ENCODE results near the gene DNAH1.
"Not testable (repeated sequence)": the region's sequence is repeated elsewhere in the genome, so short reads cannot be mapped to it uniquely, and the experiment has no call there.

Gene DNAH1

DNA sequence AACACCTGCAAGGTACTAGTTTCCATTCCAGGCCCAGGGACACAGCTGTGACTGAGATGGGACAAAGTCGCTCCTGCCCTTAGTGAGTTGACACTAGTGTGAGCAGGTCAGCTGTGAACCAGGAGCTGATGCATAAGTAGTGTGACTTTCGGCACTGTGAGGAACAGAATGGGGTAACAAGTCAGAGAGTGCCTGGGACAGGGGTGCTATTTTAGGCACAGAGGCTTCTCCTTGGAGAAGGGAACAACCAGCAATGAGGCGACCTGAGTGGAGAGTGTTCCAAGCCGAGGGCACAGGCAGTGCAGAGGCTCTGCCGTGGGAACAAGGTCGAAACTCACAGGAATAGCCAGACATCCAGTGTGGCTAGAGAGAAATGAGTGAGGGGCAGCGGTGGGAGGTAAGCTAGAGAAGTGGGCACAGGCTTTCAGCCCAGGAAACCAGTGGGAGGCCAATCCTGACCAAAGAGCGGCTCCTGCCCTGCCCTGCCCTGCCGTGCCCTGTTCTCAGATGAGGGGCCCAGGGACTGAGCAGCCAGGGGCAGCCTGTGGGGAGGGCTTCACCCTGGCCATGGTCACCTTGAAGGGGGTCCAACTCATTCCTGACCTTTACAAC is 14.2 kb downstream of the DNAH1 start:
- Mint-ChIP-seq H3K4me3 (no peak overlapping the region), H3K36me3 (ENCODE audit: low read depth) (no peaks in the 10 kb centered on the region), H3K27me3 (no peaks in the 10 kb centered on the region), H3K27ac (no peak overlapping the region), H3K4me1 (no peaks in the 10 kb centered on the region), H3K9me3 (no peaks in the 10 kb centered on the region)
- DNase-seq (no peak), ATAC-seq (no peak)

DNA sequence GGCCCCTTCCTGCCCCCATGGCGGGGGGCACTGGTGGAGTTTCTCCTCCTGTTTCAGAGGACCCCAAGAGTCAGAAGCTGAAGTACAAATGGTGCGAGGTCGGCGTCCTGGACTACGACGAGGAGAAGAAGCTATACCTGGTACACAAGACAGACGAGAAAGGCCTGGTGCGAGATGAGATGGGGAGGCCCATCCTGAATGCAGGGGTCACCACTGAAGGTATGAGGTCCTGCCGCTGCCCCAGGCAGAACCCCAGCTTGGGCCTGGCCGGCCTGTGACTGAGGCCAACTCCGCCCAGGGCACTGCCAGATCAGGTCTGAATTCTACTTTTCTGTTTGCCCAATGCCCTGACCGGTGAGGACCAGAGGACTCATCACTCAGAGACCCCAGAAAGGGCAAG is 15.0 kb downstream of the DNAH1 start:
- no peak for DNase-seq
- Mint-ChIP-seq H3K4me1 (no peaks in the 10 kb centered on the region), H3K27me3 (no peaks in the 10 kb centered on the region), H3K27ac (no peak overlapping the region), H3K36me3 (ENCODE audit: low read depth) (no peaks in the 10 kb centered on the region), H3K4me3 (no peak overlapping the region), H3K9me3 (no peaks in the 10 kb centered on the region)
- no peak for ATAC-seq

DNA sequence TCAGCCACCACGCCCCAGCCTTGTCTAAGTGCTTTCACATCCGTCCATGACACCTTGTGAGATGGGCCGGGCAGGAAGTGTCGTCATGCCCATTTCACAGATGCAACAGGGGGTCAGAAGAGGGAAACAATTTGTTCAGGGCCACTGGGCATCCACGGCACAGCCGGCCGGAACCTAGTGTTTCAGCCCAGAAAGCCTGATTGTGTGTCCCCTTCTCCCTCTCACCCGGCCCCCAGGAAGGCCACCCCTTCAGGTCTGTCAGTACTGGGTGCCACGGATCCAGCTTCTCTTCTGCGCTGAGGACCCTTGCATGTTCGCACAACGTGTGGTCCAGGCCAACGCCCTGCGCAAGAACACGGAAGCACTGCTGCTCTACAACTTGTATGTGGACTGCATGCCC is 15.8 kb downstream of the DNAH1 start:
- no peaks in the 10 kb centered on the region for H3K27me3 Mint-ChIP-seq
- H3K4me3 Mint-ChIP-seq = no peak overlapping the region
- ATAC-seq (no peak), DNase-seq (no peak)
- no peak overlapping the region for H3K27ac Mint-ChIP-seq
- no peaks in the 10 kb centered on the region for H3K4me1 Mint-ChIP-seq
- H3K36me3 Mint-ChIP-seq (ENCODE audit: low read depth) = no peaks in the 10 kb centered on the region
- H3K9me3 Mint-ChIP-seq = no peaks in the 10 kb centered on the region

DNA sequence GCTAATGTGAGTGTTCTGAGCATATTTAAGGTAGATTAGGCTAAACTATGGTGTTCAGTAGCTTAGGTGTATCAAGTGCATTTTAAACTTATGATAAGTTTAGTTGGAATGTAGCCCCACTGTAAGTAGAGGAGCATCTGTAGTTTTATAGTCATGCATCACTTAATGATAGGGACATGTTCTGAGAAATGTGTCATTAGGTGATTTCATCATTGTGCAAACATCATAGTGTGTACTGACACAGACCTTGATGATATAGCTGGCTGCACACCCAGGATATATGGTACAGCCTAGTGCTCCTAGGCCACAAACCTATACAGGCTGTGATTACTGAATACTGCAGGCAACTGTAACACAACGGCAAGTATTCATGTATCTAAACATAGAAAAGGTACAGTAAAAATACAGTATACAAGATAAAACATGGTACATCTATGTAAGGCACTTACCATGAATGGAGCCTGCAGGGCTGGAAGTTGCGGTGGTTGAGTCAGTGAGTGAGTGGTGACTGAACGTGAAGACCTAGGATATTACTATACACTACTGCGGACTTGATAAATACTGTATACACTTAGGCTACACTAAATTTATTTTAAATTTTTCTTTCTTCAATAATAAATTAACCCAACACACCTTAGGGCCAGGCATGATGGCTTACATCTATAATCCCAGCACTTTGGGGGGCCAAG is 17.9 kb downstream of the DNAH1 start:
- DNase-seq (no peak), ATAC-seq (no peak)
- no peak overlapping the region for H3K4me3 Mint-ChIP-seq
- no peaks in the 10 kb centered on the region for H3K27me3 Mint-ChIP-seq
- H3K9me3 Mint-ChIP-seq = no peaks in the 10 kb centered on the region
- H3K36me3 Mint-ChIP-seq (ENCODE audit: low read depth) = no peaks in the 10 kb centered on the region
- H3K27ac Mint-ChIP-seq = no peak overlapping the region
- no peaks in the 10 kb centered on the region for H3K4me1 Mint-ChIP-seq

DNA sequence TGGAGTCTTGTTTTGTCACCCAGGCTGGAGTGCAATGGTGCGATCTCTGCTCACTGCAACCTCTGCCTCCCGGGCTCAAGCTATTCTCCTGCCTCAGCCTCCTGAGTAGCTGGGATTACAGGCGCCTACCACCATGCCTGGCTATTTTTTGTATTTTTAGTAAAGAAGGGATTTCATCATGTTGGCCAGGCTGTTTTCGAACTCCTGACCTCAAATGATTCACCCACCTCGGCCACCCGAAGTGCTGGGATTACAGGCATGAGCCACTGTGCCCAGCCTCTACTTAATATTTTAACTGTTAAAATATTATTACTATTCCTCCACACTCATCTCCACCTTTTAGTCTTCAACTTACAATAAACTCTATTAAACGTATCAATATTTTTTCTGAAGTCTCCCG is 22.0 kb downstream of the DNAH1 start:
- not testable (repeated sequence) for H3K4me3 Mint-ChIP-seq; ATAC-seq; H3K9me3 Mint-ChIP-seq; H3K27me3 Mint-ChIP-seq; H3K4me1 Mint-ChIP-seq; DNase-seq; H3K36me3 Mint-ChIP-seq (ENCODE audit: low read depth); H3K27ac Mint-ChIP-seq

DNA sequence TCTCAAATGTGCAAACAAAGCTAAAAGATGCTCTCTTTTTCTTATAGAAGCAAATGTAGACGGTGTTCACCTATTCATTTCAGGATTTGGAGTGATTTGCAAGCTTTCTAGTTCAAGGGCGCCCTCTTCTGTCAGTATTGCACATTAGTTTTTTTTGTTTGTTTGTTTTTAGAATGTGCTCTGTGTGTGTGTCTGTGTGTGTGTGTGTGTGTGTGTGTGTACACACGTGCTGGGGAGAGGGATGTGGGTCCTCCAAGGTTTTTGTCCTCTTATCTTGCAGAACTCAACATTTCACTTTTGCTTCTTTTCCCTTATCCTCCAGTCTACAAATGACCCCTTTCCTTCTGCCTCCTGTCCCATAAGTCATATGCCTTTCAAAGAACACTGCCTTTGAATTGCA is 23.5 kb downstream of the DNAH1 start:
- Mint-ChIP-seq H3K36me3 (ENCODE audit: low read depth) (no peaks in the 10 kb centered on the region), H3K9me3 (no peaks in the 10 kb centered on the region), H3K27ac (no peak overlapping the region), H3K4me3 (no peak overlapping the region), H3K27me3 (no peaks in the 10 kb centered on the region), H3K4me1 (peaks cover 6% of the 10 kb centered on the region)
- DNase-seq = peak; percentile 12
- ATAC-seq = no peak

DNA sequence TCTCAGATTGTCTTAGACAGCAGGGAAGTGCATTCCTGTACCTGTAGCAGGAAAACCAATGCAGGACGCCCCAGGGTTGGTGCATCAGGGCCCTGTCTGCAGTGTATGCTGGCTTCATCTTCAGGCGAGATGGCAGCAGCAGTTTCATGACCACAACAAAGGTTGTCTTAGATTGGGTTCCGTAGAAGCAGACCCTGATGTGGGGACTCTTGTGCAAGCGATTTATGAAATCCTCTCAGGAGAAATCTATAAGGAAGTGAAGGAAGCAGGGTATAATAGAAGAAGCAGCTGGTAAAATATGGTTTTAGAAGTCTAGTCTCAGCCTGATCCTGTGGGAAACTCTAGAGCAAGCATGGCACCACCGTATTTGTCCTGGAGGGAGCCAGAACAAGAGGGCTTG is 25.0 kb downstream of the DNAH1 start:
- Mint-ChIP-seq H3K9me3 (no peaks in the 10 kb centered on the region), H3K4me1 (peaks cover 6% of the 10 kb centered on the region), H3K36me3 (ENCODE audit: low read depth) (no peaks in the 10 kb centered on the region), H3K4me3 (no peak overlapping the region), H3K27ac (no peak overlapping the region), H3K27me3 (no peaks in the 10 kb centered on the region)
- DNase-seq (no peak), ATAC-seq (no peak)

DNA sequence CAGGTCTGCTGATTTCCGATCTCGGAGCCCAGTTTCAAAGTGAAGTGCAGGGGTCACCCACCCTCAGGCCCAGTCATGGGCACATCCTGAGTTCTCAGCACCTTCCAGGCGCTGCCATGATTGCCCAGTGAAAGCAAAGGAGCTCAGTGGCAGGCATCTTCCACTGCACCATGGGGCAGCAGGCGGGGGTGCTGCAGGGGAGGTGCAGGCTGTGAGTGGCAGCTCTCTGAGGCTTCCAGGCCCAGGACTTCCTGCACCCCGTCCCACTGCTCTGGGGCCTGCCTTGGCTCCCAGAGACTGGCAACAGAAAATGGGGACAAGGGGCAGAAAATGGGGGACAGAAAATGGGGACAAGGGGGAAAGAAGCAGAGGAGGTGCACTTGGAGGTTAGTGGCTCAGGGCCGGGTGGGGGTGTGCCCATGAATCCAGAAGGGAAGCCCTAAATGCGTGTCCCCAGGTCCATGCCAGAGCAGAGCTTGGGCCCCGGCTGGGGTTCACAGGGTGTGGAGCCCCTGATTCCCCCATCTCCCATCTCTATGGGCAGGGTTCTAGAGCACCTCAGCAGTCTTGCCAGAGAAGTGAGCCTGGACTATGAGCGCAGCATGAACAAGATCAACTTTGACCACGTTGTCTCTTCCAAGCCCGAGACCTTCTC is 28.0 kb downstream of the DNAH1 start:
- Mint-ChIP-seq H3K27me3 (no peaks in the 10 kb centered on the region), H3K4me3 (no peak overlapping the region), H3K27ac (no peak overlapping the region), H3K36me3 (ENCODE audit: low read depth) (no peaks in the 10 kb centered on the region), H3K4me1 (peaks cover 6% of the 10 kb centered on the region), H3K9me3 (no peaks in the 10 kb centered on the region)
- ATAC-seq (no peak), DNase-seq (no peak)

DNA sequence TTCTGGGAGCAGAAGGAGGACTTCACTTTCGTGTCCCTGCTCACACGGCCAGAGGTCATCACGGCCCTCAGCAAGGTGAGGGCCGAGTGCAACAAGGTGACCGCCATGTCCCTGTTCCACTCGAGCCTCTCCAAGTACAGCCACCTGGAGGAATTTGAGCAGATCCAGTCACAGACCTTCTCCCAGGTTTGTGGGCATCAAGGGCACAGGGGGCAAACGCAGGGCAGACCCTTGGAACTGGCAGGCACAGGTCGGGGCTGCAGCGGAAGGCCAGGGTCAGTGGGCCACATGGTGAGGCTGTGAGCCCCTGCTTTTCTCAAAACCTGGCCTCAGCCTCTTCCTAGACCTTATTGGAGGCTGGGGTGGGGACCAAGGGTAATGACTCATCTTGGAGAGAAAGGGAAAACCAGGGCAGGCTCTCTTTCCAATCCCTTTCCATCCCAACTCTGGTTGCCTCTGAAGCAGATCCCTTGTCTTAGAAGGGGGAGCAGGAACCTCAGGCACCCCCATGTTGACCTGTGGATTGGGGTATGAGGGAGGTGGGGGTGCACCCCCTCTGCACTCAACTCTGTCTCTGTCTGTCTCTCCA is 29.5 kb downstream of the DNAH1 start:
- Mint-ChIP-seq H3K27me3 (no peaks in the 10 kb centered on the region), H3K4me3 (no peak overlapping the region), H3K4me1 (no peaks in the 10 kb centered on the region), H3K27ac (no peak overlapping the region), H3K9me3 (no peaks in the 10 kb centered on the region), H3K36me3 (ENCODE audit: low read depth) (no peaks in the 10 kb centered on the region)
- no peak for DNase-seq
- ATAC-seq = no peak

DNA sequence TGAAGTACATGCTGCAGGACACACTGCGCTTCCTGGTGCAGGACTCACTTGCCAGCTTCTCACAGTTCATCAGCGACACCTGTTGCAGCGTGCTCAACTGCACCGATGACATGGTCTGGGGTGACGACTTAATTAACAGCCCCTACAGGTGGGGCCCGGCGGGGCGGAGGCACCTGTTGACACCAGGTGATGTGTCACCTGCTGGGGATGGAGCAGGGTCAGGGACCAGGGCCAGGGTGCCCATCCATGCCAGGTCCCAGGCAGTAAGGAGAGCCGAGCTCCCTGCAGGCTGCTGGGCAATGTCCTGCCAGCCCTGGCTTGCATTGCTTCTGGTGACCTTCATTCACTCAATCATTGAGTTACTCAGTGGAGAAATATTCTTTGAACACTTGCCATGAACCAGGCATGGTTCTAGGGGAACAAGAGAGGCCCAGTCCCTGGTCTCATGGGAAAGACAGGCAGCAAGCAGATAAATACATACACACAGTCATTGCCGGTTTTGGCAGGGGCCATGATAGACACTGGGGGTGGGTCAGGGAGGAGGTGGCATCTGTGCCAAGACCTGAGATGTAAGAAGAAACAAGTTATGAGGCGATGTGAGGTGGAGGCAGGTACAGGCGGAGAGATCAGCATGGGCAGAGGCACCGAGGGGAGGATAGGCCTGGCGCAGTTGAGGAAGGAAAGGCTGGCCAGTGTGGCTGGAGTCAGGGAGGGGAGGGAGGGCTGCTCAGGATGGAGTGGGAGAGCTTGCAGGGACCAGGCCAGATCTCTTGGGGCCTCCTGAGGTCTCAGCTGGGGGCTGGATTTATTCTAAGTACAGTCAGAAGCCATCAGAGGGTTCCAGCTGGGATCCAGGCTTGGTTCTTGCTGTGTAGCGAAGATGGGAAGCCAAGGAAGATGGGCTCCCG is 30.8 kb downstream of the DNAH1 start:
- no peak for DNase-seq
- Mint-ChIP-seq H3K36me3 (ENCODE audit: low read depth) (no peaks in the 10 kb centered on the region), H3K27me3 (no peaks in the 10 kb centered on the region), H3K4me1 (no peaks in the 10 kb centered on the region), H3K4me3 (no peak overlapping the region), H3K27ac (no peak overlapping the region), H3K9me3 (no peaks in the 10 kb centered on the region)
- ATAC-seq = no peak

DNA sequence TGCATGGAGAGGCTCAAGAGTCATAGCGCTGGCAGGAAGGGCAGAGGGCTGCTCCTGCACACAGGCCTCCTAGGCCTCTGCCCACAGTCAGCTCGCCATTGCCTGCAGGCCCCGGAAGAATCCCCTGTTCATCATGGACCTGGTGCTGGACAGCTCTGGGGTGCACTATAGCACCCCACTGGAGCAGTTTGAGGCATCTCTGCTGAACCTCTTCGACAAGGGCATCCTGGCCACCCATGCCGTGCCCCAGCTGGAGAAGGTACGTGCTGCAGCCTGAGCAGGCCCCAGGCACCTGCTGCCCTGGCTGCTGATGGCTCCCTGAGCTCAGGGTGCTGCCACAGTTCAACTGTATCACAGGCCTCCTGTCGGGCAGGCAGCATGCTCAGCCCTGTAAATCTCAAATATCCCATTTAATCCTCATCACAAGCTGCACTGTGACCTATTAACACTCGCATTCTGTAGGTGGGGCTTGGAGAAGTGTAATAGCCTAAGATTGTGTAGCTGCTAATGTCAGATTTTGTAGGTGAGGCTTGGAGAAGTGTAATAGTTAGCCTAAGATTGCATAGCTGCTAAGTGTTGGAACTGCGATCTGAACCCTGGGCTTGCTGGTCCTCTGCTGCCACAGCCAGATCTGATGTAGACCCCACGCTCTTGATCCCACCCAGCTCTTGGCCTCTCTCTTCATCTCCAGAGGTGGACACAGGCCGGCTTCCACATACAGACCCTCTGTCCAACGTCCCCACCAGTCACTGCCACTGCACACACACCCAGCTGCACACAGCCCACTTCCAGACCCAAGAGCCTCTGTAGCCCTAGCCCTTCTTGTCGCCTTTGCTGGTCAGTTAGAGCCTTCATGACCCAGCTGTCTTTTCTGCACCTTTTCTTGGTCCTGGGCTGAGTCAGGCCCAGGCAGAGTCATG is 31.9 kb downstream of the DNAH1 start:
- no peaks in the 10 kb centered on the region for H3K9me3 Mint-ChIP-seq
- H3K27me3 Mint-ChIP-seq = no peaks in the 10 kb centered on the region
- no peaks in the 10 kb centered on the region for H3K4me1 Mint-ChIP-seq
- H3K27ac Mint-ChIP-seq = no peak overlapping the region
- DNase-seq = no peak
- no peak for ATAC-seq
- no peaks in the 10 kb centered on the region for H3K36me3 Mint-ChIP-seq (ENCODE audit: low read depth)
- H3K4me3 Mint-ChIP-seq = no peak overlapping the region

DNA sequence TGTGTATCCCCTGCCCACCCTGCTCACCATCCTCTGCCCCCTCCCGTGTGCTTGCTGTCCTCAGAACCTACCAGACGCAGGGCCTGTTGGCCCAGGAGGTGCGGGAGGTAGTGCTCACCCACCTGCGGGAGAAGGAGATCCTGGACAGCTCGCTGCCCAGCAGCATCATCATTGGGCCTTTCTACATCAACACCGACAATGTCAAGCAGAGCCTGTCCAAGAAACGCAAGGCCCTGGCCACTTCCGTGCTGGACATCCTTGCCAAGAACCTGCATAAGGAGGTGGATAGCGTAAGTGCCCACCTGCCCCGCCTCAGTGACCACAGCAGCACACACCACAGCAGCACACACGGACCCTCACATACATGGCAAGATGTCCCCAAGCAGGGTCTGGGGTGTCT is 33.0 kb downstream of the DNAH1 start:
- H3K36me3 Mint-ChIP-seq (ENCODE audit: low read depth) = no peaks in the 10 kb centered on the region
- no peak for DNase-seq
- H3K9me3 Mint-ChIP-seq = no peaks in the 10 kb centered on the region
- no peaks in the 10 kb centered on the region for H3K4me1 Mint-ChIP-seq
- H3K4me3 Mint-ChIP-seq = no peak overlapping the region
- H3K27me3 Mint-ChIP-seq = no peaks in the 10 kb centered on the region
- H3K27ac Mint-ChIP-seq = no peak overlapping the region
- ATAC-seq = no peak

DNA sequence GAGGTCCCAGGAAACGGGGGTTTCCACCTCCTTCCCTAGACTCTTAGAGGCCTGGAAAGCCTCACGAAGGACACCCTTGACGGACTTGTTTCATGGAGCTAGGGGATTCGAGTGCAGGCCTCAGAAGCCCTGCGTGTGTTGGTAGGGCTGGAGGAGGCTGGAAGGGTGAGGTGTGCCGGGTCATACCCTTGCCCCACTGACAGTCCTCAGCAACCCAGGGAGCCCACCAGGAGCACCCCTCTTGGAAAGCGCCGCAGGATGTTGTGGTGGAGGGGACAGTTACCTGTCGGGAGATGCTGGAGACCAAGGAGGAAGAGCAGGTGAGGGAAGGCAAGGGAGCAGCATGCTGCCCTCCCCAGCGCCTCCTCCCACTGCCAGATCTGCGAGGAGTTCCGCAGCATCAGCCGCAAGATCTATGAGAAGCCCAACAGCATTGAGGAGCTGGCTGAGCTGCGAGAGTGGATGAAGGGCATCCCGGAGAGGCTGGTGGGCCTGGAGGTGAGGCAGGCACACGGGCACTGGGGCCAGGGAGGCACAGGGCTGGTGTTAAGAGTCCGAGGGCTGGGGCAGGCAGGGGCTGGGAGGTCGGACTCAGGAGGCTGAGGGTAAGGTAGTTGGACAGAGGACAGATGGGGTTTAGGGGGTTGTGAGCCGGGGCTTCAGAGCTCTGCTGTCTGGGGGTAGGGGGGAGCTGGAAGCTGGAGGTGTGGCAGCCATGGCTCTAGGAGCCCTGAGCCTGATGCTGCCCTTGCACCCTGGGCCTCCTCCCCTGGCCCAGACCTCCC is 33.7 kb downstream of the DNAH1 start:
- no peaks in the 10 kb centered on the region for H3K27me3 Mint-ChIP-seq
- ATAC-seq = no peak
- no peaks in the 10 kb centered on the region for H3K9me3 Mint-ChIP-seq

More for the DNA sequence above, 33.7 kb downstream of the DNAH1 start:
- Mint-ChIP-seq H3K36me3 (ENCODE audit: low read depth) (peaks cover 1% of the 10 kb centered on the region), H3K4me1 (no peaks in the 10 kb centered on the region), H3K27ac (no peak overlapping the region), H3K4me3 (no peak overlapping the region)
- DNase-seq = no peak
